T-helper 1 cell (primary cell): Measurements from ENCODE around the gene MATN4.

Experiments used
- DNase-seq, 5 donors: peaks; one replicate each; pipeline ENCODE4 v3.0.0-alpha.2; 2012 to 2020

The MATN4 gene

GRCh38 chr20:45340951-45341350 lies 32.9 kb upstream of the MATN4 start:
- DNase-seq: no peak

- no peak for DNase-seq
These were observed 32.2 kb upstream of the MATN4 start for GRCh38 chr20:45340236-45340847.

DNA sequence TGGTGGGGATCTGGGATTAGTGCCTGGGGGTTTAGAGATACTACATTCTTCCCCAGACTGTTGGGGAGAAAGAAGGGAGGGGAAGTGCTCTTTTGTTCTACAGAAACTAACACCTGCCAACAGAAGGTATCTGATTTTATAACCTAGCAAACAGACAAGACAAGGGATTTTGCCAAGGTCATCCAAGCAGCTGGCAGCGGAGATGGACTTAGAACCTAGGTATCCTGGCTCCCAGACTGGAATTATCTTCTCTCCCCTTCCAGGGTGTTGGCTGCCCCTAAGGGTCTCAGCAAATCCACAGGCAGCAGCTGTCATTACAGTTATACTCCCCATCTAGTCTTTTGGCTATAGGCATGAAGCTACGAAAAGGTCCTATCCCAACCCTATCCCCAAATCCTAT lies 31.7 kb upstream of the MATN4 start:
- DNase-seq: no peak

DNA sequence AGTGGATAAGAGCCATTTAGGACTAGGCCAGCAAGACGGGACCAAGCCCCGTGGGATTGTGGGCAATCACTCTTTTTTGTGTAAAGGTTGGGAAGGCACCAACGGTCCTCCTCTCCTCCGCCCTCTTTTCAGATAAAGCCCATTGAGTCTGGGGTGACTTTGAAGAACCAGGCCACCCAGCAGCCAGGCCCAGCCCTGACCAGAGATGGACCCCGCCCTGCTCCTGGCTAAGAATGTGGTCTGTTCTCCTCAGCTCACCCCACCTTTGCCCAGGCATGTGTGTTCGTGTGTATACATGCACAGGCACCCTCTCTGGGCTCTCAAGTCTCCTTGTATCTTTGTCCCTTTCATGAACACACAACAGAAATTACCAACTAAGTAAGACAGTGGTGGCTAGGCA lies 31.0 kb upstream of the MATN4 start:
- no peak for DNase-seq

DNA sequence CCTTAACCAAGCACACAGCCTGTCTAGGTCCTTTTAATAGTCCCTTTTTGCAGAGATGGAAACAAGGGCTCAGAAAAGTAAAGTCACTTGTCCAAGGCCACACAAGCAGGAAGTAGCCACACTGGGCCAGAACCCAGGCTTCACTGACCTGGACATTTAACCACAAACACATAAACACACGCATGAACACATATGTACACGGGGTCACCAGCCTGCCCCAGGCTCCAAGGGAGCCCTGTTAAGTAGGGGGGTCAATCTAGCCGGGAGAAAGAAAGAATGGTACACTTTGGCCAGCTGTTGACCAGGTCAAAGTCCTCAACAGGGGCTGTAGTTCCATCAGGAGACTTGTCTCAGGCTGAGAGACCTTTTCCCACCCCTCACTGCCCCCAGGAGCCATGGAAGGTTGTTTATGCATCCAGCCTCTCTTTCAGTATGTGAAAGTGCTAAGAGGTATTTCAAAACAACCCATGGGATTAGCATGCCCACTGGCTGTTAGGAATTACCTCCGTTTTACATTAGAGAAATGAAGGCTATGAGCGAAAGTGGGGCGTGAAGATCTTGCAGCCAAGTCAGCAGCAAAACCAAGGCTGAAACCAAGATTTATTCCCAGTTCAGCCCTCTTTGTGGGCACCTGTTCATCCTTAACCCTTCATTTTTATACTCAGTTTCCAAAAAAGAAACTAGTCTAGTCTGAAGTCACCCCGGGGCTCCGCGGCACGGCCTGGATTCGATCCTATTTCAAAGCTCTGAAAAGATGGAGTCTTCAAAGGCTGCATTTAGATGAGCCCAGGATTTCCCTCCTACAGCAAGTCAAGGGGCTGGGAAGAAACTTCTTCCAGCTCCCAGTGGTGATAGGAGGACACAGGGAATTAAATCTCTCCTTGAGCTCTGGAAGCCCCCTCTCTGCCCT lies 30.3 kb upstream of the MATN4 start:
- DNase-seq: no peak

GRCh38 chr20:45337367-45338120 lies 29.4 kb upstream of the MATN4 start:
- DNase-seq: no peak

DNA sequence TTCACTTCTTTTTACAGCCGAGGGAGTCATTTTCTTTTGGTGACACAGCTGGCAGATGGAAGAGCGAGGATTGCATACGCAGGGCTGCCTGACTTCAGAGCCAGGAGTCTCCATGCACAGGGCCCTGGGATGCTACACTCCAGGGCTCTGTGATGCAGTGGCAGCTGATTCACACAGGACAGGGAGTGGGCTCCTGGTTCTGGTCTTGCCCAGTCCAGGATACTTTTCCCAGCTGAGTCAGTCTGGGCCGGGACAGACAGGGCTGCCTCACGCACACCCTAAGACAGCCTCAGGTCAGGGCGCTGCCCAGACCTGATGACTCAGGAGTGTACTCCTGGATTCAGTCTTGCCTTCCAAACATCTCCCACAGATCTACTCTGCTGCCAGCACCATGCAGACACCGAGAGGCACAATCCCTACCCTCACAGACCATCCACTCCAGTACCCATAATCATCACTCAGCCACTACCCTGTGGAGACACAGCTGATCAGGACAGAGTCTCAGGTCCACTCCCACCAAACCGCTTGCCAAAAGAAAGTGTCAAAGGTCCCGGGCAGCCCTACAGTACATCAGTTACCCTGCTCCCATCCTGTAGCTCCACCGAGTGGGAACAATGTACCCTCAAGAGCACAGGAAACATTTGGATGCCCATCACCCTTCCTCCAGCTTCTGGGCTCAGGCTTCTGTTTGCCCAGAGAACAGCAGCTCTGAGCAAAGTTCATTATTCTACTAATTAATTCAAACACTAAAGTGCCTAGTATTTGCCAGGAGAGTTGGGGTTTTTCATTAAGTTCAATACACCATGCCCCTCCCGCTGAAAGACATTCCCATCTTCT lies 28.6 kb upstream of the MATN4 start:
- no peak for DNase-seq

DNA sequence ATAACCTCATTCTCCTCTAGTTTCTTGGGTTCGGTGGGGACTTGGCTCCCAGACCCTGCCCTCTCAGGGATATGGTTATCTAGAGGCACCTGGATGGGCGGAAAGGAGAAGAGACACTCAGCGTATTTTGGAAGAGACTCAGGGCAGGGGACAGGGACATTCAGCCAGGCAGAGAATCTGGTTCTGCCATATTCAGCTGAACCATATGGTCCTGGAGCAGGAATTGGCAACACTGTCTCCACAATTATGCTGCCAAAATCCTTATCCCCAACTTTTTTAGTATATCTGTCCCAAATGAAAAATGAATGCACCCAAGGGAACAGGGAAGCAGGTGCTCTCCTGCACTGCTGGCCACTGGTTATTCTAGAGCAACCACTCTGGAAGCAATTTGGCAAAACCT lies 22.4 kb upstream of the MATN4 start:
- DNase-seq: no peak

DNA sequence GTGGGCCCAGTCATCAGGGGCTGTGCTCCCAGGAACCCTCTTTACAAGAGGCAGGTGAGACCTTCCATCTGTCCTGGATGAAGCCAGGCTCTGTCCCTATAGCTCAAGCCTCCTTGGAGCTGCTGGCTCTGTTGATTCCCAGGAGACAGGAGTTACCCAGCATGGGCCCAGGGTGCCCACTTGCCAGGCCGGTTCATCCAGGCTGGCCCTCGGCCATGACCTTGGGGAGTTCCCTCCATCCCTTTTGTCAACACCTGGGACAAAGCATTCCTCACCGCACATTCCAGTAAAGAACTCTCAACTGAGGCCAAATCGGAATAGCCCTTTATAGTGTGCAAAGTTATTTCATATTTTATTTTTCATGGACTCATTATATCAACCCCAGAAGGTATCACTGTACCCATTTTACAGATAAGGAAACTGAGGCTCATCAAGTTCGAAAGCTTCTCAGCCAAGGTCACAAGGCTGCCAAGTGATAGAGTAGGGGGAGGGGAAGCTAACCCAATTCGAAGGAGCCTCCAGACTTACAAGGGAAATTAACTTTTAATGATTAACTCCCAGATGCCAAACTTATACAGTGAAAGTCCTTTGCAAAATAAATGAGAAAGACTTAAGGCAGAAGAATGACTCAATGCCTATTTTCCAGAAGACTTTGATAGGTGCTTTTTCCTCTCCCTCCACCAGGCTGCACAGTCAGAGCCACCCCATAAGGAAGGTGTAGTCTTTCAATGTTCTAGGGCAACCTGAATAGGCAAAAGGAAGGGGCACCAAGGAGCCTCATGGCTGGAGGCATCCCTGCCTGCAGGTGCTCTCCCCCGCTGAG lies 21.6 kb upstream of the MATN4 start:
- DNase-seq: no peak

DNA sequence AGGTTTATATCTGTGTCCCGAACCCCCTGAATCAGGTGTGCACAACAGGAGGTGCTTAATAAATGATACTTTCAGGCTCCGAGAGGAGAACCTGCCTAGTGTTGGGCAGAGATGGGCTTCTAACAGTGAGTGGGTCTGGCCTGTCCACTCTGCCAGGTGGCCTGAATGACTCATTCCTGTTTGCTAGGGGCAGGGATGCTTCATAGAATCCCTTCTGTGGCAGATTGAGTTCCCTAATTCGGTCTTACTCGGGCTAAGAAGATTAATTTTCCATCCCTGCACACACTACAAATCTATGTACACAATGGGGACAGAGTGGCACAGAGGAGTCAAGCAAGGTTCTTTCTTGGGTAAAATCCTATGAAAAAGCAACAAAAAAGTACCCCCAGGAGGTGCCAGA lies 20.4 kb upstream of the MATN4 start:
- no peak for DNase-seq

DNA sequence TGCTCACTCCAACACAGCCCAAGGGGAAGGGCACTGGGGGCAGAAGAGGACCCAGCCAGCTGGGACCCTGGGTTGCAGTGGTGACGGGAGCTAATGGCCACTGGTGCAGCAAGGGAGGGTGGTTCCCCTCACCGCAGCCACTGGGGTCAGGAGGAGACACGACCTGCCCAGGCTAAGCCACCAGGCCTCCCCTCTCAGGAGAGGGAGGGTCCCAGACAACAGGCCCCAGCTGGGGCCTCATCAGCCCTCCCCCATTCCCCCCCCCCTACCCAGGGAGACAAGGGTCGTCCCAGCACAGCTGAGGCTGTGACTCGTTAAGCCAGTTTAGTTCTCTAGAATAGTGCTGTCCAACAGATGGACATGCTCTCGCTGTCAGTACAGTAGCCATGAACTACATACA lies 17.3 kb upstream of the MATN4 start:
- DNase-seq: no peak

- DNase-seq: no peak
These were observed 15.6 kb upstream of the MATN4 start for GRCh38 chr20:45323731-45324130.

DNA sequence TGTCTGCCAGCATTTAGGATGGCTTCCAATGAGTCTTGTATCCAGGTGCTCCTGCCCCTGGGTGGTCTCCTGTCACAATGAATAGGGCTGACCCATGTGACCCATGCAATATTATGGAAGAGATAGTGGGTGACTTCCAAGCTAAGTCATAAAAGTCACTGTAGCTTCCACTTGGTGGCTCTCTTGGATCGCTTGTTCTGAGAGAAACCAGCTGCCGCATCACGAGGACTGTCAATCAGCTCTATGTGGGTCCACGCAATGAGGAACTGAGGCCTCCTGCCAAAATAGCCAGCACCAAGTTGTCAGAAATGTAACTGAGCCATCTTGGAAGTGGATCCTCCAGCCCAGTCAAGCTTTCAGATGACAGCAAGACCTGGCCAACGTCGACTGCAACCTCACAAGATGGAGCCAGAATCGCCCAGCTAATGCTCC lies 14.9 kb upstream of the MATN4 start:
- no peak for DNase-seq

- peak in 1 of 5 donors; percentile 68 for DNase-seq
These were observed 13.0 kb upstream of the MATN4 start for GRCh38 chr20:45320948-45321595.

DNA sequence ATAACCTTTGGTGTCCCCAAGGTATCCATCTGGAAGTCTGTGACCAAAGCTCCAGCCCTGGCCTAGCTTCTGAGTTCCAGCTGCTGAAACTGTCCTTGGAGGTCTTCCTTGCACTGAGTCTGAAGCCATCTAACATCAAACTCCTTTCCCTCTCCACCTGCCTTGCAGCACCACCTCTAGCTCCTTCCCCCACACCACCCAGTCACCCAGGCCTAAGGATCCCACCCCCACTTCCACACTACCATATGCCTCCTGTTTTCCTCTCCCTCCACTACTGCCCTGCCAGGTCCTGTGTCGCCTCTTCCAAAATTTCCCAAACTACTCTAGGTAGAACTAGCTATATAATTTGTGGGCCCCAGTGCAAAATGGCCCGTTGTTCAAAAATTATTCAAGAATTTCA lies 10.8 kb upstream of the MATN4 start:
- no peak for DNase-seq

- peak in 1 of 5 donors; percentile 43 for DNase-seq
These were observed 10.4 kb upstream of the MATN4 start for GRCh38 chr20:45318386-45318939.

- DNase-seq: no peak
These were observed 9.7 kb upstream of the MATN4 start for GRCh38 chr20:45317826-45318225.

DNA sequence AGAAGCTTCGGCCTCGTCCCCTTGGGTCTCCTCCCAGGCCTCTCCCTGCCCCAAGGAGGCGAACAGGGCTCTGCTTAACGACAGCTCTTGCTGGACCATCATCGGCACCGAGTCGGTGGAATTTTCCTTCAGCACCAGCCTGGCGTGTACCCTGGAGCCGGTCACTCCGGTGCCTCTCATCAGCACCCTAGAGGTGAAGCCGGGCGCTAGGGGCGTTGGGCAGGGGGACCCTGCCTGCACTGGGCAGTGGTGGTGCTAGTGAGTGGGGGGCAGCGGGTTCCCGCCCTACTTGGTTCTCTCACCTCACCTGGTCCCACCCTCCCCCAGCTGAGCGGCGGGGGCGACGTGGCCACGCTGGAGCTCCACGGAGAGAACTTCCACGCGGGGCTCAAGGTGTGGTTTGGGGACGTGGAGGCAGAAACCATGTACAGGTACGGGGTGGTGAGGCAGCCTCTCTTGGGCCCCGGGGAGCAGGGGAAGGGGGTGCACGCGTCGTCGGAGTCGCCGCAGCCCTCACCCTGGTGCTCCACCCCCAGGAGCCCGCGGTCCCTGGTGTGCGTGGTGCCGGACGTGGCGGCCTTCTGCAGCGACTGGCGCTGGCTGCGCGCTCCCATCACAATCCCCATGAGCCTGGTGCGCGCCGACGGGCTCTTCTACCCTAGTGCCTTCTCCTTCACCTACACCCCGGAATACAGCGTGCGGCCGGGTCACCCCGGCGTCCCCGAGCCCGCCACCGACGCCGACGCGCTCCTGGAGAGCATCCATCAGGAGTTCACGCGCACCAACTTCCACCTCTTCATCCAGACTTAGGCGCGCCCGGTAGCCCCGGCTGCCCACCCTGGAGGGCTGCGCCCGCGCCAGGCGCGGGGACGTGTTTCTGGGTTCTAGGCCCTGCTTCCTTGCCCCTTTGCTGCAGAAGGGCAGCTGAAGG lies 8.3 kb upstream of the MATN4 start:
- no peak for DNase-seq

DNA sequence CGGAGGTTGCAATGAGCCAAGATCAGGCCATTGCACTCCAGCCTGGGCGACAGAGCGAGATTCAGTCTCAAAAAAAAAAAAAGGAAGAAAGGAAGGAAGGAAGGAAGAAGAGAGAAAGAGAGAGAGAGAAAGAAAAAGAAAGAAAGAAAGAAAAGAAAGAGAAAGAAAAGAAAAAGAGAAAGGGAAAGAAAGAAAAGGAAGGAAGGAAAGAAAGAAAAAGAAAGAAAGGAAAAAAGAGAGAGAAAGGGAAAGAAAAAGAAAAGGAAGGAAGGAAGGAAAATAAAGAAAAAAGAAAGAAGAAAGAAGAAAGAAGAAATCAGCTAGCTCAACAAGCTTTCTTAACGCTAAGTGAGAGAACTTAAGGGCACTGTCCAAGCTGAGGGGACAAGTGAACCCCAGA lies 7.6 kb upstream of the MATN4 start:
- no peak for DNase-seq

DNA sequence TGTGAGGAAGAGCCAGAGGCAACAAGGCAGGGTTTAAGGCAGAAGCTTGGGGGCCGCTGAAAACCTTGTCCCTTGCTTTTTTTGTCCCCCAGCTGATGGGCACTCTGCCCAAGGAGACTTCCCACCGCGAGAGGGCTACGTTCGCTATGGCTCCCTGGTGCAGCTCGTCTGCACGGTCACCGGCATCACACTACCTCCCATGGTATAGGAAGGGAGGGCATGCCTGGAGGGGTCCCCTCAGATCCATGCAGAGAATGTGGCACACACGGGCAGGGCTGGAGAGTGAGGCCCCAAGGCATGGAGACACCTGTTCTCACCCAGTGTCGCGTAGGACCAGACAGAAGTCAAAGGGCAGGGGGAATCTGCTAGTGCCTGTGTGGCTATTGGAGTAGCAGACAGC lies 5.8 kb upstream of the MATN4 start:
- DNase-seq: no peak
